Bronchial epithelial cell (primary cell): ENCODE results near the gene KRT72. TPM values are rescaled to one million over a fixed set of nuclear protein-coding genes. Genes with fewer than 3 reads are reported as not detected.
A peak's percentile ranks its signal among the peaks of the same experiment; 100 is the strongest.

ENCODE experiments used
- DNase-seq: peaks from one replicate; pipeline ENCODE4 v3.0.0-alpha.2; 2010; ENCODE audit warnings: low read depth
- FAIRE-seq: peaks from 2 replicates; lab custom pipeline; 2011; peaks lifted over from hg19 to GRCh38; lab: Jason Lieb, UNC
- H3K27me3 ChIP-seq: 2 replicates; pipeline ENCODE4 v1.5.1; 2011; ENCODE audit warnings: low read length; ENCODE audit not compliant: control insufficient read depth, insufficient read depth
- H3K36me3 ChIP-seq: 2 replicates; pipeline ENCODE4 v1.5.1; 2011; ENCODE audit warnings: low read length; ENCODE audit not compliant: control insufficient read depth, insufficient read depth
- H3K4me3 ChIP-seq: 2 replicates; pipeline ENCODE4 v1.5.1; 2011; ENCODE audit warnings: mild to moderate bottlenecking, low read depth, low read length, control low read depth
- CTCF ChIP-seq: IDR thresholded peaks from 2 replicates; pipeline ENCODE4 v1.5.1; 2011; ENCODE audit warnings: mild to moderate bottlenecking, moderate library complexity, low read length, control low read depth, inconsistent platforms; ENCODE audit not compliant: insufficient read depth, severe bottlenecking
- total RNA-seq: library from RNA; depleted of rRNA; stranded (reverse); fragments of >200 nt; gene quantifications from 2 replicates; pipeline ENCODE4 v1.2.1, GENCODE V29; 2014

KRT72 gene
- total RNA-seq, 1 donor from 2014 or later = not detected

GRCh38 chr12:52581481-52581880 lies 19.8 kb downstream of the KRT72 start:
- peak; percentile 40 for FAIRE-seq
- no peaks in the 10 kb centered on the region for H3K36me3 ChIP-seq
- TF ChIP-seq CTCF = no peak
- peak; percentile 96 for DNase-seq
- no peak overlapping the region for H3K4me3 ChIP-seq
- no peaks in the 10 kb centered on the region for H3K27me3 ChIP-seq

GRCh38 chr12:52581066-52581465 lies 20.2 kb downstream of the KRT72 start:
- TF ChIP-seq CTCF = no peak
- Histone ChIP-seq H3K27me3 (no peaks in the 10 kb centered on the region), H3K4me3 (no peak overlapping the region), H3K36me3 (no peaks in the 10 kb centered on the region)
- FAIRE-seq (no peak), DNase-seq (no peak)

GRCh38 chr12:52580496-52580895 lies 20.8 kb downstream of the KRT72 start:
- DNase-seq (peak; percentile 45), FAIRE-seq (no peak)
- no peaks in the 10 kb centered on the region for H3K36me3 ChIP-seq
- no peak for TF ChIP-seq CTCF
- H3K27me3 ChIP-seq = no peaks in the 10 kb centered on the region
- no peak overlapping the region for H3K4me3 ChIP-seq

GRCh38 chr12:52579468-52580465 lies 21.5 kb downstream of the KRT72 start:
- DNase-seq = peak; percentile 92
- FAIRE-seq = no peak
- H3K36me3 ChIP-seq = no peaks in the 10 kb centered on the region
- no peak overlapping the region for H3K4me3 ChIP-seq
- TF ChIP-seq CTCF = no peak
- H3K27me3 ChIP-seq = no peaks in the 10 kb centered on the region

- Histone ChIP-seq H3K4me3 (no peak overlapping the region), H3K36me3 (no peaks in the 10 kb centered on the region), H3K27me3 (no peaks in the 10 kb centered on the region)
- no peak for TF ChIP-seq CTCF
- FAIRE-seq (no peak), DNase-seq (peak; percentile 48)
Observed at GRCh38 chr12:52578469-52578868, 22.8 kb downstream of the KRT72 start.
